HL-60/S4 treated with phorbol 12-myristate 13-acetate at 8.2 ng/mL for 4 days and 3 days (cell line): Measurements from ENCODE around the gene HOXA2.

Source experiments
- in situ Hi-C: fragments of 300-500 bp; cut with MboI; formaldehyde crosslinking; loops from 2 replicates; pipeline ENCODE4 v1.15.0; 2022; ENCODE audit warnings: low sequenced_read_pairs

Gene HOXA2

DNA sequence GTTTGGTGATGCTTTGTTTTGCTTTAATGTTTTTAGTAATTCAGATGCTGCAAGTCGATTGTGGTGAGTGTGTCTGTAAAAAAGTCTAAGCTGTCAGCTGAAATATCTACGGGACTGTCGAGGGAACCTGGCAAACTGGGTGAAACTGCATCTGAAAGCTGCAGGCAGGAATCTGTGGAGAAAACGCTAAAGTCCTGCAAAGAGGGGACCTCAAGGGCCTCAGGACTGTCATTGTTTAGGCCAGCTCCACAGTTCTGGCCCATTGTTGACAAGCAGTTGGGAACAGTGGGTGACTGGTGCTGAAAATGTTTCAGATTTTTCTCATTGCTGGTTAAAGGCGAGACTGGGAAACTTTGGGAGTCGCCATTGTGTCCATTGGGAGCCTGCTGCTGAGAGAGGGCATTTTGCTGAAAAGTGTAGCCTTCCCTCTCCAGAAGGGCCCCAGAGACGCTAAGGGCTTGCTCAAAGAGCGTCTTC, 1.8 kb downstream of the HOXA2 start:
- in situ Hi-C loops, result no loop called here

DNA sequence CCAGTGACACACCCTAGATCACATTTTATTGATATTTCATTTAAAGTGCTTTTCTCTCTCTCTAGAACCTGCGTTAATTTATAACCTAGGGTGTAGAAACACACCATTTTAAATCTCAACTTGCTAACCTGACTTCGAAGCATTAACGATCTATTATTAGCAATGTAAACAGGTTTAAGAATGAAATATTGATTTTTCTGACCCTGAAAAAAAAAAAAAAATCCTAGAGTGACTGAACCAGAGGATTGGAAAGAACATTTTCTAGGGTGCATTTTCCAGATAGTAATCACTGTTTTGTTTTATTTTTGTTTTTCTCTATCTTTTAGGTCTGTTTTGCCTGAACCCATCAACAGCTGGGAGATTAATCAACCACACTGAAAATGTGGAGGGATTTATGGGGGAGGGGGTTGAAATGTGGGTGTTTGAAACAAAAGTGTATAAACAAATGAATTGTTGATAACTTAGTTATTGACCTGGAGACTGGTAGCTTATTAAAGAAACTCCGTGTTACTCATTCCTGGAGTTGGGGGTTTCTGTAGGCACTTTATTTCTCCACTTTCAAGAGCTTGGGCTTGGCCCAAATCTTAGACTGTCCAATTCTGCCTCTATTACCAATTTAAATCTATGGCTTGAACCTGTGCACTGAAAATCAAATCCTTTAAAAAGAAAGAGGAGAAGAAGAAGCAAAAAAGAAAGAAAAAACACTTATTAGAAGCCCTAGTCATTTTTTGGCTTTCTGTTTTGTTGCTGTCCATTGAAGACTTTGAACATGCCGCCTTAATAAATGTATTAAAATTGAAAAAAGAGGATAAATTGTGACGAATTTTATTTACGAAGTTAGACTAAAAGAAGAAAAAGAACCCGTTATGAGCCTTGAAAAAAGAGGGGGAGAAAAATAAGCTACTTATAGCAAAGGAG, 2.8 kb downstream of the HOXA2 start:
- in situ Hi-C loops, result no loop called here

DNA sequence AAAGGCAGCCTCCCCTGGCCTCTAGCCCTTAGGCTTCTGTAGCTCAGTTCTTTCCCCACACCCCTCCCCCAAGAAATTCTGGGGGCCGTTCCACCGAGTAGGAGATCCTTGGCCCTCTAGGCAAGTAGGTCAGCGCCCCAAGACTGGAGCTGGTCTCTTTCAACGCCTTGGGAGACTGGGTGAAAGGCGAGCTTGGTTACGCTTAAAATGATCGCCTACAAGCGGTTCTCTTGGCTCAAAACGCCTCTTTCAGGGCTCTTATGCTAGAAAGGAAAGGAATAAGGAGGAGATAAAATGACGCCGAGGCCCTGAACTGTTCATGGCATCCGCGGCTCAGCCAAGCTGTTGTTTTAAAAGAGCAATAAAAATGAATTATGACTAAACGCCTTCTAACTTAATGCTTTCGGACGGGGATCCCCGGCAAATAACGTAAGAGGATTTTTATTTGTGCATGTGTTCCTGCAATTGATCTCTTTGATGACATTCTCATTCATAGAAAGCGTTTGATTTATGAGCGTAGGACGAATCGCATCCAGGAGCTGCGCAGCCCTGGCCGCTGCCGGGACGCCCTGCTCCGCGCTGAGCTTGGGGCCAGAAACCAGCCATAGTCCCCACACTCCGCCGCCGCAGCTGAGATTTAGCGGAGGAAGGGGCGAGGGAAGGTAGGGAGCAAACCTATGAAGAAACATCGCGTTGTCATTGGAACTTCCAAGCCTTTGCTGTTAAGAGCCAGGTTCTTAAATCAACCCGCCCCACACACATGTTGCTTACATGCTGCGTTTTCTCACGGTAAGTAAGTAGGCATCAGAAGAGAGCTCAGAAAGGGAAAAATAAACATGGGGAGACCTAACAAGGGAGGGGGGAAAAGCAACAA, 3.7 kb downstream of the HOXA2 start:
- in situ Hi-C loops, result no loop called here

DNA sequence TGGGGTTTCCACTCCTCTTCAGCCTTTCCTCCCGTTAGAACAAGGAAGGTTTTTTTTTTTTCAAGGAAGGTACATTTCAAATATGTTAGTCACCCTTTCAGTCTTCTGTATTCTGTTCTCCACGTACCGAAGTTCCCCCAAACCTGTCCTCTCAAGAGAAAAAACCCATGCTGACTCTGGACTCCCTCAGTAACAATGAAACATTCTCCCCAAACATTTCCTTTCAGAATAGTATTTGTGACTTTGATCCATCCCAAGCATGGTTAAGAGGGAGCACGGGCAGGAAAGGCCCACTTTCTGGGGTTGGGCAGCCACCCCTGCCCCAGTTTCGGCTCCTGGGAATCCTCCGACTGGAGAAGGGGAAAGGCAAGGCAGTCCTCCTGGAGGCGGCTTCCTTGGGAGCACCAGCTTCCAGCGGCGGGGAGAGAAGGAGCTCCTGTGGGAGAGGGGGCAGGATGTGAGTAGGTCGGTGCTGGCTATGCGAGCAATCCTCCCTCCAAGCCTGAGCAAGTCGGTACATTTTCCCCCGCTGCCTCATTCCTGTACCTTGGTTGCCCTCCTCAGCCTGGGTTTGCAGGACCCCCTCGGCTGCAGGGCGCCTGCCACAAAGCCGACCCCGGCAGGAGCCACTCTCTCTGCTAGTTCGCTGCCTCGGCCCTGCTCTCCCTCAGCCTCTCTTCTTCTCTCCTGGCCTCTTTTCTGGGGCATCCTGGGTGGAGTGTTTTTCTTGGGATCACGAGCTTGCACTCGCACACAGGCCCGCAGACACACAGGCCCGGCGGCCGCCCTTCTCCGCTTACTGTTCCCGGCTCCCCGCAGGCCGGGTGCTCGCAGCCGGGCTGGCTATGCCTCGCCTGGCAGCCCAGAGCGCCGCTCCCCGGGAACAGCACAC, 4.6 kb downstream of the HOXA2 start:
- in situ Hi-C loops, result no loop called here

DNA sequence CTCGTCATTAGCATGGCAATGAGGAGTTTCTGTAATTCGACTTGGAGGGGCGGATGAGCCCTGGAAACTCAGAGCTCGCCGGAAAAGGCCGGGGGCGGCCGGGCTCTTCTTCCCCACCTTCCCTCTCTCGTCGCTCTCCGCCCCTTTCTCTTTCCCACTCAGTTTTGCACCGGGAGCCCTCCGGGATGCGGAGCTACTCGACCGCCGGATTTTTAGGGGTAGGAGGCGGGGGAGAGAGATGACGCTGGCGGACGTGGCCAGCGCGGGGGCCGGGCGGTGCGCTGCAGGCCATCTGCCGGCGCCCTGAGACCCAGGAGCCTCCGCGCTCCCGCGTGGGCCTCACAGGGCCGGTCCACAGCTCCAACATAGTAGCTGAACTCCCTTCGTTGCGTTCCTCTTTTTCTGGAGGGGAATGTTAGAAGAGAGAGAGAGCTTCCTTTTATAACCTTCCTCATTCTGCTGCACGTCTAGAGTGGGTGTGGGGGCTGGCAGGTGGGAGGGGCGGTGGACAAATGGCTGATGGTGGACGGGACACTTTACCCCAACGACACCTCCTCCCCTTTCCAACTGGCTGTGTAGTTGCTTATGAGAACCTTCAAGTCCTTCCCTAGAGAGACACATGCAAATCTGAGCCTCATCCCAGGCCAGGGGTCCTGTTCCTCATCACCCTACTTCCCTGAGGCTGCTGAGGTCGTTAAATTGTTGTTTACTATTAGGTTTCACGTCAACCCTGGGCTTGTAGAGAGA, 5.5 kb downstream of the HOXA2 start:
- in situ Hi-C loops, result no loop called here

DNA sequence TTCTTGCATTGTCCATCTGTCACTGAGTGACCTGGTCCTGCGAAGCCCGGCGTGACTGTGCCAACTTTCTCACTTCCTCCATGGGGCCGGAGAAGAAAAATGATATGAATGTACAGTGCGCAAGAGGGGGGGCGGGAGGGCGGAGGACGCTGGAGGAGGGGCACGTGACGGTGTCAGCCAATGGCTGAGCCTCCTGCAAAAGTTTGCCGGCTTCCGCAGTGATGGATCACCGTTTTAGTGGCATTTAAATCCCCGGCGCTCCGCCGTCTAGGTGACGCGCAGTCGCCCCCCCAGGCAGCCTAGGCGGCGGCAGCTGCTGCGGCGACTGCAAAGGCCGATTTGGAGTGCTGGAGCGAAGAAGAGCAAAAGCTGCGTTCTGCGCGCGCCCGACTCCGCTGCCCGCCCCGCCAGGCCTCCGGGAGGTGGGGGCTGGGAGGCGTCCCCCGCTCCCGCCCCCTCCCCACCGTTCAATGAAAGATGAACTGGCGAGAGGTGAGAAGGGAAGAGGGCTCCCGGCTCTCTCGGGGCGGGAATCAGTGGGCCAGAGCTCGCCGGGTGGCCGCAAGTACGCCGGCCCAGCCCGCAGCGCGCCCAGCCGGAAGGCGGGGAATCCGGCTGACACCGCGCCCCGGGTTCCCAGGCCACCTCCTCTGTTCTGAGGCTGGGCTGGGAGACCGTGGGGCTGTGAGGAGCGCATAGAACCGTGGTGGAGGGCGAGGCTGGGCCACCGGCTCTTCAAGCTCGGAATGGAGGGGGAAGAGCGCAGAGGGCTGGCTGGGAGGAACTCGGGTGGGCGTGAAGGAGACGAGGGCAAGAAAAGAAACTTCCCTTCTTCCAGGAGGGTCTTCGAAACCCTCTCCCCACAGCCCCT, 6.4 kb downstream of the HOXA2 start, which contains the start of gene HOXA1:
HOXA1 (minus strand) TSS at position 104 of the 871 bp plus-strand sequence; CDS start at position 16, 88 bp downstream.
- in situ Hi-C loops, result no loop called here

DNA sequence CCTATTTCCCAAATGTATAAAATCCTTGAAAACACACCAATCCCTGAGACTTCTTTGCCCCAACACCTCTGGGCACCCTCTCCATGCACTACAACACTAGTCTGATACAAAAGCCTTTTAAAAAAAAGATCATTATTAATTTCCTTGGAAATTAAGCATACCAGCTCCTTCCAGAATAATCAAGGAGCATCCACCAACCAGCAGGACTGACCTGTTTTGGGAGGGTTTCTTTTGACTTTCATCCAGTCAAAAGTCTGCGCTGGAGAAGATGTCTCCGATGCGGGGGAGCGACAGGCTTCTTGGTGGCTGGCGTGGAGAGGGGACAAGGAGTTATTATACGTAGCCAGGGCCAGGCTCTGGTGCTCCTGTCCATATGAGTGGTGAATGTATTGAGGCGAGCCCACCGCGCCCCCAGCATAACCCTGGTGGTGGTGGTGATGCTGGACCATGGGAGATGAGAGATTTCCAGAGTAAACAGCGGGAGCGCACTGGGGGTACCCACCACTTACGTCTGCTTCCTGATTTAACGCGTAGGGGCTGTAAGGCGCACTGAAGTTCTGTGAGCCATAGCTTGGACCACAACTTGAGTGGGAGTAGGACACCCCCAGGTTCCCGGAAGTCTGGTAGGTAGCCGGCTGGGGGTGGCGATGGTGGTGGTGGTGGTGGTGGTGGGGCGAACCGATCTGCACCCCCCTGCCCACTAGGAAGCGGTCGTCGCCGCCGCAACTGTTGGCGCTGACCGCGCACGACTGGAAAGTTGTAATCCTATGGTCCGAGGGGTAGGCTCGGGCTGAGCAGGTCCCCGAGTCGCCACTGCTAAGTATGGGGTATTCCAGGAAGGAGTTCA, 7.2 kb downstream of the HOXA2 start:
- in situ Hi-C loops, result no loop called here

DNA sequence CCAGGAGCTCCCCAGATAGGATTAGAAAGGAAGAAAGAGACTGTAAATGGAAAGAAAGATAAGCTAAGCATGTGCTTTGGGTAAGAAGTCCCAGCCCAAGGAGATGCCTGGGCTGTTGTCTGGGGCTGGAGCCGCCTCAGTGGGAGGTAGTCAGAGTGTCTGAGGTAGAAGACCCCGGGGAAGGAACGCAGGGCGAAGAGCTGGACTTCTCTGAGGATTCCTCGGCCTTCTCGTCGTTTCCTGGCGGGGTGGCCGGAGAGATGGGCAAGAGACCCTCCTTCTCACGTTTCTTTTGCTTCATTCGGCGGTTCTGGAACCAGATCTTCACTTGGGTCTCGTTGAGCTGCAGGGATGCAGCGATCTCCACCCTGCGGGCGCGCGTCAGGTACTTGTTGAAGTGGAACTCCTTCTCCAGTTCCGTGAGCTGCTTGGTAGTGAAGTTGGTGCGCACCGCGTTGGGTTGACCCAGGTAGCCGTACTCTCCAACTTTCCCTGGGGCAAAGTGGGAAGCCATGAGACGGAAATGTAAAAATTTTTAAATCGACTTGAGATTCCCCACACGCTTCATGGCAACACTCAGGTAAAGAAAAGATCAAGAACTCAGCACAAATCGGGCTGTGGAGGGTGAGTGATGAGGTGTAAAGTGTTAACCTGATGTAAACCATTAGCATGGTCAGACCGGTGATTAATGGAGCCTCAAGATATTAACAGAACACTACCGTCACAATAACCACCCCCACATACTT, 8.0 kb downstream of the HOXA2 start:
- in situ Hi-C loops, result no loop called here

DNA sequence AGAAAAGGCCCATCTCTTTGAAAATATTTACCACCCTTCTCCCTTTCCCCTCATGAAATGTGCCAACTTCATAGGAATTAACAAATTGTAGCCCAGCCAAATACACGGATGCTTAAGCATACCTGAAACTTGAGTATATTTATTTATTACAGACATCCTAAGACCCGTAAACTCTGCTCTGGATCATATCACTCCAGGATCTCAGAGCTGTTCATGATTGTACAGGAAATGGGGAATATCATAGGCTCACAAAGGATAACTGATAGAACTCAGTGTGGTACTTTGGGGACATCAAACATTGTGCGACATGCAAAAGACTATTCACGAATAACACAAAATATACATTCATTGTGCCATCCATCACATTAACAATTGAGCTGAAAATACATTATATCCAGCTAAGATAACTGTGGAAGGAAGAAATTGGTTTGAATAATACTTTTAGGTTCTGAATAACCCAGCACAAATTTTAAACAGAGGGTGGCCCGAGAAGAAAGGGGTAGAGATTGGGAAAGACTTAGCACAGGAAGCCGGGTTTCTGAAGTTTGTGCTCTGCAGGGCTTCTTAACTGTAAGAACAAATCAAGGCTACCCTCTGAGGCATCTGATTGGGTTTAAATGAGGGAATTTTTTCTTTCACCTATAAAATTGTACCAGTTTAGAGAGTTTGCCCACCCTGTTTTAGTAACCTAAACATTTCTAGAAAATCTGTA, 9.1 kb downstream of the HOXA2 start:
- in situ Hi-C loops, result no loop called here

DNA sequence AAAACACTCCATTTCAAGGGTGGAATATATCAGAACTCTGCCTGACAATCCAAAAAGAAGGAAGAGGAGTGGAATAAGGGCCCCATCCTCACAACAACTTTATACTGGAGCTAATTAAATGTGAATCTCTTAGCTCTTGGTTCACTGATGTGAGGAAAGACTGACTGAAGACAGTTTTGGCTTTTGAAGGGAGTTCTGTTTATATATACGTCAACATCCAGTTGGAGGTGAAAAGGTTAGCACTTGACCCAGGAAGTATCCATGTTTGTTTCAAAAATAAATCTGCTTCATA, 9.7 kb downstream of the HOXA2 start:
- in situ Hi-C loops, result no loop called here

DNA sequence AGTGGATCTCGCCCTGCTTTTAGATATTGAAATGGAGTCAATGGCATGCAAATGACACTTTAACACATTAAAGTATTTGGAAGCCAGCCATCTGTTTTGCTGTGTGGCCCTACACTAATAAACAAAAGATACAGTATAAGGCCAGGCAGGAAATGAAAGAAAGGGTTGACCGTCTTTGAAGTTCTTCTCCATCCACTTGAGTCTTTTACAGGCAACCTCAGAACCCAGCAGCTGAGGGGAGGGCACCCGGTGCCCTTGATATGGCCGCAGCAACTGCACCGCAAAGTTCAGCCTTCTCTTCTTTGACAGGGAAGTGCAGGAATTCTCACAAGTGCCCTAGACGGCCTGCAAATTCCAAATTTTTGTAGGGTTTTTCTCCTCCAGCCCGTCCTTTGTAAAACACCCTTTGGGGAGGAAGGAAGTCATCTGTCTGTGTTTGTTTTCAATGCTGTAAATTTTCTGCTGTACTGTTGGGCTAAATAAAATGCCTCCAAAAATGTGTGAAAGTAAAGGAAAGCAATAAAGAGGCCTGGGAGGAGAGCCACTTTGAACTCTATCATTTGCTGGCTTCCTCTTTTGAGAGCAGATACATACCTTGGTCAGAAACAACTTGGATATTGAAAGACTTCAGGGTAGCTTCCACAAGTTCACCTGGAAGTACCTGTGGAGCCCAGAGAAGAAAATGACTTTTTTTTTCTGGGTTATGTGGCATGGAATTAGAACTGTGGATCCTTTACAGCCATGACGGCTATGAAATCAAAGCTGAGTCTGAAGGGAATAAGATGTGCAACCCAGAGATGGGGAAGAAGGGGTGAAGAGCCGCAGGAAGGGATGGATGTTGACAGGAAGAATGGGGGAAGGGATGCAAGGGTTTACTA, 10.3 kb downstream of the HOXA2 start:
- in situ Hi-C loops, result no loop called here

DNA sequence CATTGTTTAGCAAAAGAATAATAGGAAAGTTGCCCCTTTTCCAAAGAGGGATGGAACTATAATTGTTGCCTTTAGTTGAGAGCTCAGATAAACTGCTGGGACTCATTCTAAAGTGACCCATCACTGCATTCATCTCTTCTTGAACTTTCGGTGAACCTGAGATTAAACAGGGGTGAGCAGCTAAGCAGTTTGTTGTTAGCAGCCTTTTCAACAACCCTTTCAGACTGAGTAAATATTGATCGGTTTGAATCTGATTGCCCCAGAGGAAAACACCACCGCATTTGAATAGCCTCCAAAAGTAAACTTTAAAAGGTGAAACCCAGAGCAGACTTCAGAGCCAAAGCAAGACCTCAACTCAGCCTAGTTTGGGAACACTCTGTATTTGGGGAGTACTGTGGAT, 11.4 kb downstream of the HOXA2 start:
- in situ Hi-C loops, result no loop called here

DNA sequence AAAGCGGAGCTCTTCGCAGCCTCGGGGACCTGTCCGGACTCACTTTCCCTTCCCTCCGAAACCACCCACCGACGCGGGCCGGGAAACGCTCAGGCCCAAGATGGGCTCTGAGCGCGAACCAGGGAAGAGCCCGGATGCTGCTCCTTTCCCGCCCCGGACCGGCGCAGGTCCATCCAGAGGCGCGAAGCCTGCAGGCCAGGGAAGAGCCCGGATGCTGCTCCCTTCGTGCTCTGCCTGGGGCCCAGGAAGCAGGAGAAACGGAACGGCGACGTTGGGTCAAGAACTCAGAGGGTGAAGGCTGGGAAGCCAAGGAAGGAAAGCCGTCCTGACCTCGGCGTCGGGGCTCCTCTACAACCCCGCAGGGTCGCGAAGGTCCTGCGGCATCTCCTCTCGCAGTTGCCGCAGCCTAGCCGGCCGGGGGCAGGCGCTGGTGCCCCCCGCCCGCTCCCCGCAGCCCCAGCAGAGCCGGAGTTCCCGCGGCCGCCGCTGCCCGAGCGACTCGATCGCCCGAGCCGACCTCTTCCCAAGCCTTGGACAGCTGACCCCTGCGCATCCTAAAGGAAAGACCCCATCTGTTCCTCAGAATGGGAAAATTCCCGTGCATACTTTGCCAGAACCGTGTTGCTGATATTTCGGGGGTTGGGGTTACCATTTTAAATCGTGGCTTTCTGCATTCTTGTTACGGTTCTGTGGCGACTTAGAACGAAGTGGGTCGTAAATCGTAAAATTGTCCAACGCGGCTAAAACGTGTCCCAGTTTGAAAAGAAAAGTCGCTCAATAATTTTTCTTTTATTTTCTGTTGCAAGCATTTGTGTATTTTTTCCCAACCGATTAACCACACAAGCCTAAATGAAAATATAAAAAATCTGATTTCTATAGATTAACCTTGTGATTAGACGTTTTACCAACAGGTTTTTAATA, 14.2 kb downstream of the HOXA2 start:
- in situ Hi-C loops, result no loop called here

DNA sequence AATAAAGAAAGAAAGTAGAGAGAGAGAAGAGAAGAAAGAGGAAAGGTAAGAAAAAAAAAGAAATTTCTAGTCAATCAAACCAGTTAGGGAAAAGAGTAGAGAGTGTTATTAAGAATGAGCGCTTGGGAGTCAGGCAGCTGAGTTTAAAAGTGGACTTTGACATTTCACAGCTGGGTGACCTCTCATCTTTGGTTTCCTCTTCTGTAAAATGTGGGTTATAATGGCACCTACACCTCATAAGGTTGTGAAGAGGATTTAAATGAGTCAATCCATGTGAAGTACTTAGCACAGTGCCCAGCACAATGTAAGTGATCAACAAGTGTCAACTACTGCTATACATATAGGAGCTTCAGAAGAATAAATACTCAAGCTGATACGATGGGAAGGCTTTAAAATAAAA, 18.8 kb downstream of the HOXA2 start:
- in situ Hi-C loops, result no loop called here

DNA sequence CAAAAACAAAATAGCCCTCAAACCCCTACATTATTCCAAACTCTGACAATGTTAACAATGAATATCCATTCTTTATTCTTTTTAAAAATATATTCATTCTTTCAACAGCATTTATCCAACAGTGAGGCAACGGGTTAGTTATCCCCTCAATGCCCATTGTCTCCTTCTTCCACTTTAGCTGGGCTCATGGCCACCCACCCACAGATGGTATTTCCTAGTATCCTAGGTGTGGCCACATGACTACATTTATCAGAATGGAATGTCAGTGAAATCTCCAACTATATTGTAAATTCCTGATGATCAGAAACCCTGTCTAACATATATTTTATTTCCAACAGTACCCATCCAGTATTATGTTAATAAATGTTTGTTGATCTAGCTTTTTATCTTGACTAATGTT, 20.3 kb downstream of the HOXA2 start:
- in situ Hi-C loops, result no loop called here
